Progenitor cell of endocrine pancreas (in vitro differentiated cells): Measurements from ENCODE around the gene JAG1. TPM values are rescaled to one million over a fixed set of nuclear protein-coding genes. Genes with fewer than 3 reads are reported as not detected.
A peak's percentile ranks its signal among the peaks of the same experiment; 100 is the strongest.

Source experiments
- DNase-seq: peaks from one replicate; pipeline ENCODE4 v3.0.0; 2021; ENCODE audit warnings: low spot score; ENCODE audit not compliant: unreplicated experiment
- H3K27ac Mint-ChIP-seq: 2 replicates; pipeline ENCODE4 v1.8.0; 2021; ENCODE audit warnings: mild to moderate bottlenecking, moderate library complexity, mixed read lengths
- H3K27me3 Mint-ChIP-seq: 2 replicates; pipeline ENCODE4 v1.8.0; 2021; ENCODE audit warnings: mixed read lengths
- H3K36me3 Mint-ChIP-seq: 2 replicates; pipeline ENCODE4 v1.8.0; 2022; ENCODE audit warnings: mixed read lengths; ENCODE audit not compliant: insufficient read depth
- H3K4me1 Mint-ChIP-seq: 2 replicates; pipeline ENCODE4 v1.8.0; 2021; ENCODE audit warnings: low read depth, mixed read lengths
- H3K4me3 Mint-ChIP-seq: 2 replicates; pipeline ENCODE4 v1.8.0; 2021; ENCODE audit warnings: low read depth, mild to moderate bottlenecking, moderate library complexity, mixed read lengths
- H3K9me3 Mint-ChIP-seq: 2 replicates; pipeline ENCODE4 v1.8.0; 2021; ENCODE audit warnings: low read depth, mixed read lengths
- CTCF ChIP-seq: fragments of 200-600 bp; sonication (generic); IDR thresholded peaks from one replicate; pipeline ENCODE4 v1.5.0; 2021; ENCODE audit warnings: antibody characterized with exemption, mild to moderate bottlenecking; ENCODE audit not compliant: unreplicated experiment
- total RNA-seq: library from RNA; stranded (reverse); gene quantifications from 2 replicates; pipeline ENCODE4 v1.2.1, GENCODE V29; 2021

Gene JAG1
- total RNA-seq, 1 donor from 2014 or later, result 277 TPM

- no peak for TF ChIP-seq CTCF
- Mint-ChIP-seq H3K27ac (peak overlapping the region; percentile 11), H3K4me3 (peak overlapping the region; percentile 40), H3K9me3 (no peaks in the 10 kb centered on the region), H3K36me3 (peaks cover 63% of the 10 kb centered on the region), H3K27me3 (no peaks in the 10 kb centered on the region), H3K4me1 (peaks cover 70% of the 10 kb centered on the region)
- no peak for DNase-seq
Measured at GRCh38 chr20:10665027-10665561, 8.7 kb downstream of the JAG1 start.

- peaks cover 68% of the 10 kb centered on the region for H3K4me1 Mint-ChIP-seq
- peak overlapping the region; percentile 83 for H3K27ac Mint-ChIP-seq
- H3K4me3 Mint-ChIP-seq, result no peak overlapping the region
- no peaks in the 10 kb centered on the region for H3K27me3 Mint-ChIP-seq
- peaks cover 70% of the 10 kb centered on the region for H3K36me3 Mint-ChIP-seq
- H3K9me3 Mint-ChIP-seq, result no peaks in the 10 kb centered on the region
- no peak for DNase-seq
- TF ChIP-seq CTCF, result no peak
Measured at GRCh38 chr20:10663756-10664155, 10.0 kb downstream of the JAG1 start.

GRCh38 chr20:10662661-10663458 is 10.9 kb downstream of the JAG1 start:
- Mint-ChIP-seq H3K27ac (no peak overlapping the region), H3K9me3 (no peaks in the 10 kb centered on the region), H3K36me3 (peaks cover 73% of the 10 kb centered on the region), H3K27me3 (no peaks in the 10 kb centered on the region), H3K4me1 (peaks cover 69% of the 10 kb centered on the region), H3K4me3 (no peak overlapping the region)
- no peak for DNase-seq
- no peak for TF ChIP-seq CTCF

GRCh38 chr20:10662151-10662550 is 11.6 kb downstream of the JAG1 start:
- Mint-ChIP-seq H3K27ac (peak overlapping the region; percentile 47), H3K4me1 (peaks cover 68% of the 10 kb centered on the region), H3K4me3 (no peak overlapping the region), H3K9me3 (no peaks in the 10 kb centered on the region), H3K36me3 (peaks cover 77% of the 10 kb centered on the region), H3K27me3 (no peaks in the 10 kb centered on the region)
- TF ChIP-seq CTCF, result no peak
- DNase-seq, result no peak

GRCh38 chr20:10661261-10661660 is 12.5 kb downstream of the JAG1 start:
- Mint-ChIP-seq H3K9me3 (no peaks in the 10 kb centered on the region), H3K4me3 (no peak overlapping the region), H3K36me3 (peaks cover 82% of the 10 kb centered on the region), H3K27ac (no peak overlapping the region), H3K27me3 (no peaks in the 10 kb centered on the region), H3K4me1 (peaks cover 71% of the 10 kb centered on the region)
- no peak for DNase-seq
- no peak for TF ChIP-seq CTCF
